ENCODE results near the gene ROBO1. TPM values are rescaled to one million over a fixed set of nuclear protein-coding genes. Genes with fewer than 3 reads are reported as not detected.

ROBO1 gene
- total RNA-seq, 1 donor from 2014 or later, result 31.7 TPM

- DNase-seq (ENCODE audit: low spot score) (no peak), ATAC-seq (no peak)
- intact Hi-C loops (cut with DNase I), result no loop called here
Observed at GRCh38 chr3:78588906-78589621, 1178.7 kb downstream of the ROBO1 start.

- intact Hi-C loops (cut with DNase I), result no loop called here
- ATAC-seq (no peak), DNase-seq (ENCODE audit: low spot score) (no peak)
Observed at GRCh38 chr3:78580681-78581080, 1187.1 kb downstream of the ROBO1 start.

GRCh38 chr3:78571486-78571885 is 1196.3 kb downstream of the ROBO1 start:
- ATAC-seq (no peak), DNase-seq (ENCODE audit: low spot score) (no peak)
- intact Hi-C loops (cut with DNase I), result no loop called here

GRCh38 chr3:78570496-78570895 is 1197.3 kb downstream of the ROBO1 start:
- intact Hi-C loops (cut with DNase I), result no loop called here
- DNase-seq (ENCODE audit: low spot score) (no peak), ATAC-seq (no peak)

GRCh38 chr3:78569804-78570203 is 1198.0 kb downstream of the ROBO1 start:
- intact Hi-C loops (cut with DNase I), result no loop called here
- ATAC-seq, result no peak
- no peak for DNase-seq (ENCODE audit: low spot score)

- intact Hi-C loops (cut with DNase I), result no loop called here
- no peak for DNase-seq (ENCODE audit: low spot score)
- ATAC-seq, result no peak
Observed at GRCh38 chr3:78565712-78566111, 1202.1 kb downstream of the ROBO1 start.

- no peak for ATAC-seq
- intact Hi-C loops (cut with DNase I), result no loop called here
Observed at GRCh38 chr3:78562328-78562727, 1205.5 kb downstream of the ROBO1 start.

More at GRCh38 chr3:78562328-78562727, 1205.5 kb downstream of the ROBO1 start:
- no peak for DNase-seq (ENCODE audit: low spot score)

Small RNA genes within 50 kb of the gene (microRNA-seq; reads per million reads assigned to microRNA genes)
- gene MIR3923, result not detected

Data from sciatic nerve (tissue), 2 donors.